Measurements from ENCODE around the gene RNASE1.
"Not testable (repeated sequence)": the region's sequence is repeated elsewhere in the genome, so short reads cannot be mapped to it uniquely, and the experiment has no call there.

Gene RNASE1

GRCh38 chr14:20820063-20820904, 17.6 kb upstream of the RNASE1 start:
- TF ChIP-seq, protein P1, sequence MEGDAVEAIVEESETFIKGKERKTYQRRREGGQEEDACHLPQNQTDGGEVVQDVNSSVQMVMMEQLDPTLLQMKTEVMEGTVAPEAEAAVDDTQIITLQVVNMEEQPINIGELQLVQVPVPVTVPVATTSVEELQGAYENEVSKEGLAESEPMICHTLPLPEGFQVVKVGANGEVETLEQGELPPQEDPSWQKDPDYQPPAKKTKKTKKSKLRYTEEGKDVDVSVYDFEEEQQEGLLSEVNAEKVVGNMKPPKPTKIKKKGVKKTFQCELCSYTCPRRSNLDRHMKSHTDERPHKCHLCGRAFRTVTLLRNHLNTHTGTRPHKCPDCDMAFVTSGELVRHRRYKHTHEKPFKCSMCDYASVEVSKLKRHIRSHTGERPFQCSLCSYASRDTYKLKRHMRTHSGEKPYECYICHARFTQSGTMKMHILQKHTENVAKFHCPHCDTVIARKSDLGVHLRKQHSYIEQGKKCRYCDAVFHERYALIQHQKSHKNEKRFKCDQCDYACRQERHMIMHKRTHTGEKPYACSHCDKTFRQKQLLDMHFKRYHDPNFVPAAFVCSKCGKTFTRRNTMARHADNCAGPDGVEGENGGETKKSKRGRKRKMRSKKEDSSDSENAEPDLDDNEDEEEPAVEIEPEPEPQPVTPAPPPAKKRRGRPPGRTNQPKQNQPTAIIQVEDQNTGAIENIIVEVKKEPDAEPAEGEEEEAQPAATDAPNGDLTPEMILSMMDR (IDR thresholded peaks at IDR 0.05; ENCODE audit: borderline replicate concordance, insufficient read depth, low read depth, low read length): no peak

GRCh38 chr14:20818861-20819260, 16.2 kb upstream of the RNASE1 start:
- TF ChIP-seq, protein P1 (IDR thresholded peaks at IDR 0.05; ENCODE audit: borderline replicate concordance, insufficient read depth, low read depth, low read length): no peak
- H3K4me3 ChIP-seq (ENCODE audit: low read depth, low read length): no peak overlapping the region

More at GRCh38 chr14:20820063-20820904, 17.6 kb upstream of the RNASE1 start:
- no peak overlapping the region for H3K4me3 ChIP-seq (ENCODE audit: low read depth, low read length)

- not testable (repeated sequence) for H3K4me3 ChIP-seq (ENCODE audit: low read depth, low read length)
Observed at GRCh38 chr14:20815946-20816345, 13.3 kb upstream of the RNASE1 start.

DNA sequence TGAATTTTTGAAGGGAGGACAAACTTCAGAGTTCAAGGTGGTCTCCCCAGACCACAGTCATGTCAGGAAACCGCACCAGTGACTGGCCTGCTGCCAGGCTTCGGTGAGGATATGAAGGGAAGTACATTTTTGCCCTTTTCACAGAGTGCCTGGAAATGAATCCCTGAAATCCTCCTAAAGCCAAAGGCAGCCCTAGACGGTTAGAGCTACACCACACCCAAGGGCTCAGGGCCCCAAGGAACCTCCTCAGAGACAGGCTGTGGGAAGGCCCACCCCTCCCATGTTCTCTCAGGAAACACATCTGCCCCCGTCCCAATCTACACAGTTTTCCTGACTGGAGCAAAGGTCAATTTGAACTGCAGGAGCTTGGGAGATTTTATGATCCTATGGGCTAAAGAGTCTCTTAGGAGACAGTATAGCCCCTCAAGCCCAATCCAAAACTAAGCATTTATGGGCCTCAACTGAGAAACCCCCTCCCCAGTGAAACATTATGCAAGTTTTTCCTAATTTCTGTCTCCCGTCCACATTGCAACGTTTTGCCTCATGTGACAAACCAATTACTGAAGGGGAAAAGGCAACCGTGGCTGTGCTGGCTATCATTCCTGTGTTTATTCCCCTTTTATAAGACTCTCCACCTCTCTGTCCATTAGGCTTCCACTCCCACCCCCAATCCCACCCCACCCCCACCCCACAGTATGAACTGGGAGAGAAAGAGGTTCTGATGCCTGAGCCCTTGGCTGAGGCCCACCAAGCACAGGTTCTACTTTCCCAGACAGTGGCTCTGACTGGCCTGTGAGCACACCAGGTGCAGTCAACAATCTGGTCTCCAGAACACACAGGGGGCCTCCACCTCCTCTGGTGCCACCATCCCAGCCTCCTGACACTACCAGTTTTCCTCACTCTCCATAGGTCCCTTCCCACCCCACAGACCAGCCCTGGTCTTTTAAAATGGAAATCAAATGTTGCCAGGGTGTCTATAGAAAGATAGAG, 9.6 kb upstream of the RNASE1 start:
- H3K4me3 ChIP-seq (ENCODE audit: low read depth, low read length): no peak overlapping the region
- TF ChIP-seq, protein P1 (IDR thresholded peaks at IDR 0.05; ENCODE audit: borderline replicate concordance, insufficient read depth, low read depth, low read length): no peak

- H3K4me3 ChIP-seq (ENCODE audit: low read depth, low read length): no peak overlapping the region
- TF ChIP-seq, protein P1 (IDR thresholded peaks at IDR 0.05; ENCODE audit: borderline replicate concordance, insufficient read depth, low read depth, low read length): no peak
Observed at GRCh38 chr14:20809917-20810316, 7.3 kb upstream of the RNASE1 start.

GRCh38 chr14:20808162-20808483, 5.5 kb upstream of the RNASE1 start:
- H3K4me3 ChIP-seq (ENCODE audit: low read depth, low read length): no peak overlapping the region
- TF ChIP-seq, protein P1 (IDR thresholded peaks at IDR 0.05; ENCODE audit: borderline replicate concordance, insufficient read depth, low read depth, low read length): no peak

GRCh38 chr14:20807304-20808161, 4.9 kb upstream of the RNASE1 start:
- H3K4me3 ChIP-seq (ENCODE audit: low read depth, low read length): no peak overlapping the region
- TF ChIP-seq, protein P1 (IDR thresholded peaks at IDR 0.05; ENCODE audit: borderline replicate concordance, insufficient read depth, low read depth, low read length): no peak

Measured in GM12875 (cell line).